Ishikawa (cell line): ENCODE measurements around the gene CHN2.

Experiments
- CREB1 ChIP-seq: IDR thresholded peaks from 2 replicates; pipeline ENCODE4 v1.6.1; 2012; ENCODE audit warnings: low read depth
- EP300 ChIP-seq: IDR thresholded peaks from 2 replicates; pipeline ENCODE4 v1.6.1; 2012; ENCODE audit warnings: borderline replicate concordance

GRCh38 chr7:29177963-29178600 is 16.5 kb upstream of the CHN2 start:
- TF ChIP-seq CREB1 (no peak), EP300 (no peak)
